ENCODE measurements around the gene GAK. TPM values are rescaled to one million over a fixed set of nuclear protein-coding genes. Genes with fewer than 3 reads are reported as not detected.

The GAK gene
- total and polyA plus RNA-seq, 2 experiments from 2014 or later: 59.8 to 144 TPM

GRCh38 chr4:955161-955921, 23.2 kb upstream of the GAK start:
- DNase-seq (ENCODE audit: low read depth in 1 of 2, low spot score in 1 of 2): no peak

DNA sequence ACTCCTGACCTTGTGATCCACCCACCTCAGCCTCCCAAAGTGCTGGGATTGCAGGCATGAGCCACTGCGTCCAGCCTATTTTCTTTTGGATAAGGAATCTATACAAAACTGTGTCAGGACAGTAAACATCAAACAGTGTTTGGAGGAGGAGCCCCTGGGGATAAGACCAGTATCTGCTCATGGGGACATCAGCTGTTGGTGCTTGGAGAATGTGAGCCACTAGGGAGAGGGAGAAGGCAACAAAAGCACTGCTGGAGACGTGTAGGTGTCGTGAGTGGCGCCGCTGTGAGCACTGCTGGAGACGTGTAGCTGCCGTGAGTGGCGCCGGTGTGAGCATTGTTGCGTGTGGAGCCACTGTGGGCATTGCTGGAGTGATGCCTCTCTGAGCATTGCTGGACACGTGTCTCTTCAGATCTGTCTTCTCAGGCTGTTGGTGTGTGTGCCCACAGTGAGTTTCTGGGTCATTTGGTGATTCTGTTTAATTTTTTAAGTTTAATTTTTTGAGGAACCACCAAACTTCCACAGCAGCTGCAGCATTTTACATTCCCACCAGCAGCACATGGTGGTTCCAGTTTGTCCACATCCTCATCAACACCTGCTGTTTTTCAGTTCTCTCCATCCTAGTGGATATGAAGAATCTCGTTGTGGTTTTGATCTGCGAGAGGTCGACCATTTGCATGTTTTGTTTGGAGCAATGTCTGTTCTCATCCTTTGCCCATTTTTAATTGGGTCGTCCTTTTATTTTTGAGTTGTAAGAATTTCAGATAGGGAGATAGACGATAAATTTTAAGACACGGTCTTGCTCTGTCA, 22.3 kb upstream of the GAK start:
- no peaks in the 10 kb centered on the region for H3K9me3 ChIP-seq (ENCODE audit: low read depth)
- no peaks in the 10 kb centered on the region for H3K27me3 ChIP-seq
- no peak overlapping the region for H3K27ac ChIP-seq
- H3K36me3 ChIP-seq: no peaks in the 10 kb centered on the region
- H3K4me1 ChIP-seq (ENCODE audit: low read depth): peaks cover 5% of the 10 kb centered on the region
- H3K4me3 ChIP-seq: no peak overlapping the region
- DNase-seq (ENCODE audit: low read depth in 1 of 2, low spot score in 1 of 2): no peak
- TF ChIP-seq CTCF (IDR thresholded peaks at IDR 0.05; ENCODE audit: low read depth, low read length): no peak

More at GRCh38 chr4:955161-955921, 23.2 kb upstream of the GAK start:
- Histone ChIP-seq H3K4me1 (ENCODE audit: low read depth) (peaks cover 5% of the 10 kb centered on the region), H3K27me3 (no peaks in the 10 kb centered on the region), H3K9me3 (ENCODE audit: low read depth) (no peaks in the 10 kb centered on the region), H3K27ac (no peak overlapping the region), H3K4me3 (no peak overlapping the region), H3K36me3 (no peaks in the 10 kb centered on the region)
- no peak for TF ChIP-seq CTCF (IDR thresholded peaks at IDR 0.05; ENCODE audit: low read depth, low read length)

GRCh38 chr4:953574-953915, 21.4 kb upstream of the GAK start:
- Histone ChIP-seq H3K4me3 (no peak overlapping the region), H3K36me3 (no peaks in the 10 kb centered on the region), H3K27me3 (no peaks in the 10 kb centered on the region), H3K9me3 (ENCODE audit: low read depth) (no peaks in the 10 kb centered on the region), H3K4me1 (ENCODE audit: low read depth) (peaks cover 5% of the 10 kb centered on the region), H3K27ac (no peak overlapping the region)
- no peak for TF ChIP-seq CTCF (IDR thresholded peaks at IDR 0.05; ENCODE audit: low read depth, low read length)
- no peak for DNase-seq (ENCODE audit: low read depth in 1 of 2, low spot score in 1 of 2)

DNA sequence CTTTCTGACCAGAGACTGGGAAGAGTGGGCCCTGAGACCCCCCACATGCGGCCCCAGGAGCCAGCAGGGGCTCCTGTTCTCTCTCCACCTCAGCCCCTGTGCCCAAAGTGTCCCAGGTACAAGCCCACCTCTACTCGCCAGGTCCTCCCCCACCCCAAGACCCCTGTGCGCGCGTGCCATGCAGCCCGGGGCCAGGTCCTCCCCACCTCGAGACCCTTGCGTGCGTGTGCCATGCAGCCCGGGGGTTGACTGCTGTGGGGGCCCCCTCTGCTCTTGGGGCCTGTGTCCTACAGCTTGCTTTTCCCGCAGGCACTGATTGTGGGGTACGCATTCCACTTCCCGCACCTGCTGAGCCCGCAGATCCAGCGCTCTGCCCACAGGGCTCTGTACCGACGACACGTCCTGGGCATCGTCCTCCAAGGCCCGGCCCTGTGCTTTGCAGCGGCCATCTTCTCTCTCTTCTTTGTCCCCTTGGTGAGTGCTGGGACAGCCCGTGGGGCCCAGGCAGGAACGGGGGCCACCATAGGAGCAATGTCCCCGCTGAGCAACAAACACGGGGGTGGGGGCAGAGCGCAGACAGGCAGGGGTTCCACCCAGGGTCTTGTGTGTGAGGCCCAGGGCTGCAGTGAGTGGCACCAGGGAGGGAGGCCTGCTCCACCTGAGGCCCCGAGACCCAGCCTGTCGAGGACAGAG, 20.9 kb upstream of the GAK start:
- no peaks in the 10 kb centered on the region for H3K27me3 ChIP-seq
- H3K4me1 ChIP-seq (ENCODE audit: low read depth): peaks cover 5% of the 10 kb centered on the region
- no peak overlapping the region for H3K4me3 ChIP-seq
- DNase-seq (ENCODE audit: low read depth in 1 of 2, low spot score in 1 of 2): no peak
- H3K36me3 ChIP-seq: no peaks in the 10 kb centered on the region
- H3K27ac ChIP-seq: no peak overlapping the region
- no peaks in the 10 kb centered on the region for H3K9me3 ChIP-seq (ENCODE audit: low read depth)
- TF ChIP-seq CTCF (IDR thresholded peaks at IDR 0.05; ENCODE audit: low read depth, low read length): no peak

- Histone ChIP-seq H3K27me3 (no peaks in the 10 kb centered on the region), H3K4me3 (no peak overlapping the region), H3K4me1 (ENCODE audit: low read depth) (peaks cover 5% of the 10 kb centered on the region), H3K9me3 (ENCODE audit: low read depth) (no peaks in the 10 kb centered on the region), H3K36me3 (no peaks in the 10 kb centered on the region), H3K27ac (no peak overlapping the region)
- TF ChIP-seq CTCF (IDR thresholded peaks at IDR 0.05; ENCODE audit: low read depth, low read length): no peak
- DNase-seq (ENCODE audit: low read depth in 1 of 2, low spot score in 1 of 2): no peak
Observed at GRCh38 chr4:951594-952468, 19.7 kb upstream of the GAK start.

All from cardiac muscle cell (in vitro differentiated cells and primary cell).